Mammary epithelial cell (primary cell): ENCODE results near the gene FAM3D.

Experiments used
- CTCF ChIP-seq, 2 donors: IDR thresholded peaks in 1 of 2; conservative IDR thresholded peaks in 1 of 2; 2 replicates each; pipeline ENCODE4 v1.5.1; 2011 to 2012; ENCODE audit warnings: inconsistent platforms in 2 of 2, low read length in 2 of 2, mild to moderate bottlenecking in 2 of 2, control low read depth in 1 of 2, low read depth in 1 of 2; ENCODE audit not compliant: insufficient read depth in 1 of 2; ENCODE audit errors: extremely low read depth in 1 of 2
- EZH2 ChIP-seq: IDR thresholded peaks from 2 replicates; pipeline ENCODE4 v1.6.1; 2012; ENCODE audit warnings: low read length, inconsistent platforms, borderline replicate concordance

- TF ChIP-seq CTCF (conservative IDR thresholded peaks at IDR 0.05 in 1 of 2, IDR thresholded peaks at IDR 0.05 in 1 of 2; ENCODE audit: extremely low read depth in 1 of 2, insufficient read depth in 1 of 2, low read depth in 1 of 2, low read length in 2 of 2) (no peak), EZH2 (no peak)
Observed at GRCh38 chr3:58681863-58682262, 15.3 kb upstream of the FAM3D start.
